Neural cell (in vitro differentiated cells): Measurements from ENCODE around the gene MBNL3. TPM values are rescaled to one million over a fixed set of nuclear protein-coding genes. Genes with fewer than 3 reads are reported as not detected.

Experiments used
- H2AFZ ChIP-seq: fragments of 200-600, 300-800 bp; sonication (generic), shearing (Covaris generic); 2 replicates; pipeline ENCODE4 v1.6.0; 2014; ENCODE audit warnings: low read depth, mild to moderate bottlenecking, antibody characterized with exemption, low read length, moderate library complexity
- H3F3A ChIP-seq: fragments of 200-600 bp; shearing (Covaris generic); 2 replicates; pipeline ENCODE4 v1.6.1; 2016; ENCODE audit warnings: mild to moderate bottlenecking, moderate library complexity, mixed read lengths, antibody characterized with exemption, low read length; ENCODE audit not compliant: insufficient read depth, poor library complexity, severe bottlenecking
- H3K27ac ChIP-seq: fragments of 200-600, 300-800 bp; sonication (generic), shearing (Covaris generic); 2 replicates; pipeline ENCODE4 v1.5.1; 2014; ENCODE audit warnings: mild to moderate bottlenecking, low read length, moderate library complexity
- H3K27me3 ChIP-seq: fragments of 300-800, 200-600 bp; sonication (generic), shearing (Covaris generic); 2 replicates; pipeline ENCODE4 v1.6.0; 2014; ENCODE audit warnings: mild to moderate bottlenecking, low read depth, low read length, moderate library complexity; ENCODE audit not compliant: insufficient read depth
- H3K36me3 ChIP-seq: fragments of 300-800, 200-600 bp; sonication (generic), shearing (Covaris generic); 2 replicates; pipeline ENCODE4 v1.5.1; 2014; ENCODE audit warnings: mild to moderate bottlenecking, antibody characterized with exemption, low read length, moderate library complexity; ENCODE audit not compliant: insufficient read depth
- H3K4me2 ChIP-seq: fragments of 300-800, 200-600 bp; sonication (generic), shearing (Covaris generic); 2 replicates; pipeline ENCODE4 v1.6.0; 2014; ENCODE audit warnings: mild to moderate bottlenecking, low read length
- H3K4me3 ChIP-seq: fragments of 300-800, 200-600 bp; sonication (generic), shearing (Covaris generic); 2 replicates; pipeline ENCODE4 v1.5.1; 2014; ENCODE audit warnings: mild to moderate bottlenecking, low read length, moderate library complexity
- H3K79me2 ChIP-seq: fragments of 200-600 bp; shearing (Covaris generic); replicated peaks from 2 replicates; pipeline ENCODE4 v1.6.0; 2014; ENCODE audit warnings: mild to moderate bottlenecking, low read length, moderate library complexity; ENCODE audit not compliant: insufficient read depth
- H3K9ac ChIP-seq: fragments of 300-800, 200-600 bp; sonication (generic), shearing (Covaris generic); 2 replicates; pipeline ENCODE4 v1.6.1; 2016; ENCODE audit warnings: mild to moderate bottlenecking, low read length, mixed read lengths
- H3K9me2 ChIP-seq: fragments of 200-600 bp; shearing (Covaris generic); 2 replicates; pipeline ENCODE4 v1.6.1; 2016; ENCODE audit warnings: mild to moderate bottlenecking, low read length, mixed read lengths; ENCODE audit not compliant: insufficient read depth
- H3K9me3 ChIP-seq: fragments of 200-600, 300-800 bp; sonication (generic), shearing (Covaris generic); 2 replicates; pipeline ENCODE4 v1.6.1; 2016; ENCODE audit warnings: mild to moderate bottlenecking, mixed run types, low read length, moderate library complexity, mixed read lengths
- H4K20me1 ChIP-seq: fragments of 200-600 bp; shearing (Covaris generic); 2 replicates; pipeline ENCODE4 v1.6.1; 2016; ENCODE audit warnings: mild to moderate bottlenecking, mixed run types; ENCODE audit not compliant: insufficient read depth
- CTCF ChIP-seq: fragments of 450-650 bp; IDR thresholded peaks from 2 replicates; pipeline ENCODE4 v1.5.1; 2014; ENCODE audit warnings: antibody characterized with exemption, mild to moderate bottlenecking, moderate library complexity; ENCODE audit not compliant: poor library complexity, severe bottlenecking
- EP300 ChIP-seq: fragments of 450-650 bp; conservative IDR thresholded peaks from 2 replicates; pipeline ENCODE4 v1.6.1; 2014; ENCODE audit warnings: antibody characterized with exemption, mild to moderate bottlenecking, moderate library complexity; ENCODE audit not compliant: poor library complexity, severe bottlenecking
- EZH2 ChIP-seq: fragments of 200-600, 300-800 bp; shearing (Covaris generic), sonication (generic); IDR thresholded peaks from 2 replicates; pipeline ENCODE4 v1.6.1; 2014; ENCODE audit warnings: antibody characterized with exemption, low read length, borderline replicate concordance, mild to moderate bottlenecking; ENCODE audit not compliant: insufficient read depth, poor library complexity, severe bottlenecking
- MXI1 ChIP-seq: fragments of 450-650 bp; conservative IDR thresholded peaks from 2 replicates; pipeline ENCODE4 v1.6.1; 2014; ENCODE audit warnings: antibody characterized with exemption, mild to moderate bottlenecking; ENCODE audit not compliant: poor library complexity, severe bottlenecking
- POLR2AphosphoS5 ChIP-seq: IDR thresholded peaks from 2 replicates; pipeline ENCODE4 v1.6.1; 2012
- RAD21 ChIP-seq: fragments of 450-650 bp; conservative IDR thresholded peaks from 2 replicates; pipeline ENCODE4 v1.6.1; 2014; ENCODE audit warnings: antibody characterized with exemption, mild to moderate bottlenecking, moderate library complexity
- REST ChIP-seq: IDR thresholded peaks from 2 replicates; pipeline ENCODE4 v1.6.1; 2012; ENCODE audit warnings: borderline replicate concordance
- SMC3 ChIP-seq: fragments of 450-650 bp; conservative IDR thresholded peaks from 2 replicates; pipeline ENCODE4 v1.6.1; 2014; ENCODE audit warnings: antibody characterized with exemption, mild to moderate bottlenecking, moderate library complexity; ENCODE audit not compliant: poor library complexity
- TAF1 ChIP-seq: IDR thresholded peaks from 2 replicates; pipeline ENCODE4 v1.6.1; 2012; ENCODE audit warnings: low read depth
- polyA plus RNA-seq: library from polyadenylated mRNA; depleted of rRNA; stranded (reverse); fragments of >200 nt; gene quantifications from 2 replicates; pipeline ENCODE4 v1.2.3, GENCODE V29; 2014

The MBNL3 gene
- polyA plus RNA-seq, 1 donor from 2014 or later: 0.09 TPM

GRCh38 chrX:132369617-132370326 lies 119.1 kb downstream of the MBNL3 start:
- no peaks in the 10 kb centered on the region for H3F3A ChIP-seq
- no peaks in the 10 kb centered on the region for H3K9me2 ChIP-seq
- H2AFZ ChIP-seq: no peak overlapping the region
- H3K27ac ChIP-seq: no peak overlapping the region
- H3K27me3 ChIP-seq: no peaks in the 10 kb centered on the region
- H3K9me3 ChIP-seq: no peaks in the 10 kb centered on the region
- H4K20me1 ChIP-seq: no peaks in the 10 kb centered on the region
- no peak overlapping the region for H3K9ac ChIP-seq
- H3K36me3 ChIP-seq: no peaks in the 10 kb centered on the region
- no peak overlapping the region for H3K4me2 ChIP-seq
- no peak for TF ChIP-seq EZH2
- TF ChIP-seq SMC3: no peak
- TF ChIP-seq CTCF: no peak
- no peak for TF ChIP-seq EP300
- TF ChIP-seq POLR2AphosphoS5: no peak
- TF ChIP-seq MXI1: no peak
- no peak for TF ChIP-seq TAF1
- no peak for TF ChIP-seq RAD21
- no peak for TF ChIP-seq REST
- no peak overlapping the region for H3K4me3 ChIP-seq
- no peaks in the 10 kb centered on the region for H3K79me2 ChIP-seq

GRCh38 chrX:132367984-132368383 lies 120.9 kb downstream of the MBNL3 start:
- no peak overlapping the region for H3K4me2 ChIP-seq
- no peaks in the 10 kb centered on the region for H3K36me3 ChIP-seq
- no peak overlapping the region for H3K4me3 ChIP-seq
- H4K20me1 ChIP-seq: no peaks in the 10 kb centered on the region
- H3K9me3 ChIP-seq: no peaks in the 10 kb centered on the region
- H3K9ac ChIP-seq: no peak overlapping the region
- no peak overlapping the region for H2AFZ ChIP-seq
- H3K27ac ChIP-seq: no peak overlapping the region
- TF ChIP-seq SMC3: no peak
- no peak for TF ChIP-seq EP300
- no peak for TF ChIP-seq REST
- no peaks in the 10 kb centered on the region for H3F3A ChIP-seq
- no peaks in the 10 kb centered on the region for H3K9me2 ChIP-seq
- no peaks in the 10 kb centered on the region for H3K27me3 ChIP-seq
- H3K79me2 ChIP-seq: no peaks in the 10 kb centered on the region
